HTERT RPE-1 (cell line): Measurements from ENCODE around the gene PARD3B.
"Not testable (repeated sequence)": the region's sequence is repeated elsewhere in the genome, so short reads cannot be mapped to it uniquely, and the experiment has no call there.

Experiments
- in situ Hi-C: fragments of 300-500 bp; cut with MboI; formaldehyde crosslinking; loops from 4 replicates; pipeline ENCODE4 v1.14.3; 2020; ENCODE audit warnings: low sequenced_read_pairs

The PARD3B gene

DNA sequence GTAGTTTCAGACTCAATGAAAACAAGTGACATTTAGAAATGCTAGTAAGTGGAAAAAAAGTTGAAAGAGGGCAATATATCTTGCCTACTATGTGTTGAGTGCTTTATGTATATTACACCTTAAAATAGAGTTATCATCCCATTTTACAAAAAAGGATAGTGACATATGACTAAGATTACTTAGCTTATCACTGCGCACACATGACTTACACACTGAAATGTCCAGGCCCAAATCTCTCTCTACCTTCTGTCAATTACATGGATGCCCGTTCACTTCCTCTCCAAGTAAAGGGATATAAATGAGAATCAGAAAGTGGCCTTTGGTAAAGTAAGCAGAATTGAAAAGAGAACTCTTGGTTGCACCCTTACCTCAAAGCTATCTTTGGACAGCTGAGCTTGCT, 3.6 kb upstream of the PARD3B start:
- in situ Hi-C loops: no loop called here

DNA sequence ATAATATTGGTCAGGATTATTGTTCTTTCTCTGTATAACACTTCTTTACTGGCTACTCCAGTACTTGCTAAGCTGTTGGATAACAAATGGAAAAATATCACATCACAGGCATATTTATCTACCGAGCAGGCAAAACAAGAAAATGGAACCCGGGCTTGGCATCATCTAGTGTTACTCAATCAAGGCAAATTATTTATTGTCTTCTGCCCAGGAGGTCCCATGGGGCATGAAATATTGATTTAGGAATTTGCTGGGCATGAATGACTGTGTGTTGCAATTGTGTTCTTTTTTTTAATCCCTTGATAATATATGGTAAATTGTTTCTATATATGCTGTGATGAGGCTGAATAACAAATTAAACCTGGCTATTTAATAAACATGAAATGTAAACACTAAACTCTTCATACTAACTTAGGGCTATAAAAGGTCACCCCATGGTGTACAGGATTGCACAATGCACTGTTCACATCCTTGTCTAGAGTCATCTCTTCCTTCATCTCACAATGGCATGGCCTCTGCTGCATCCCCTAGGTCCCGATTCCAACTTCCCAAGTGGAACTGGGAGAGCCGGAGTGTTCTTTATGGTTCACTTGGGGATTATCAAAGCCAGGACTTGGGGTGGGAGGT, 2.2 kb upstream of the PARD3B start:
- in situ Hi-C loops: no loop called here

DNA sequence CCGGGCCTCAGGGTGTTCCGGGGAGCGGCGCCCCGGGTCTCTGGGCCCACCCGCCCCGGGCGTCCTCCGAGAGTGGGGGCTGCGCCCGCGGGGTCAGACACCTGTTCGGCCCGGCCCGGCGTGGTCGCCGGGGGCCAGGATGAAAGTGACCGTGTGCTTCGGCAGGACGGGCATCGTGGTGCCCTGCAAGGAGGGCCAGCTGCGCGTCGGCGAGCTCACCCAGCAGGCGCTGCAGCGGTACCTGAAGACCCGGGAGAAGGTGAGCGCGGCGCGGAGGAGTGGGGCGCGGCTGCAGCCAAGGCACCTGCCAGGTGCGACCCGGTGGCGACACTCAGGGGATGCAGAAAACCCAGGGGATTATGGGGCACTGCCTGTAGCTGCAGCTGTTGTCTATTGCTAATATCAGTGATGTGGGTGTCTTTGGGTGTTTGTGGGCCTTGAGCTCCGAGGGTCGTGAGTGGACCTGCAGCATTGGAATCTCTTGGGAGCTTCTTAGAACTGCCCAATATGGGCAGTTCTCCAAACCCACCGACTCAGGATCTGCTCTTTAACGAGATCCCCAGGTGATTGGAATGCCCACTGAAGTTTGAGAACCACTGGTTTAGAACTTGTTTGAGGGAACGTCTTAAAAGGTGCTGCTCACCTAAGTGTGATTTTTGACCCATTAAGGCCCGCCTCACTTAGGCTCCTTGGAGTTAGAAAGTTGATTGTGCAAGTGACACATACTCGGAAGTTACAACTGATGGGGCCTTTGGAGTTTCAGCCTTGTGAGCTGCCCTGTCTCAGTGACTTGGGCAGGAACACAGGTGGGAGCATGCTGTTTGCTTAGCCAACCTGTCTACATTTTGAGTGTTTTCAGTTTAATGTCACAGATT, 823 bp downstream of the PARD3B start:
- in situ Hi-C loops: no loop called here

DNA sequence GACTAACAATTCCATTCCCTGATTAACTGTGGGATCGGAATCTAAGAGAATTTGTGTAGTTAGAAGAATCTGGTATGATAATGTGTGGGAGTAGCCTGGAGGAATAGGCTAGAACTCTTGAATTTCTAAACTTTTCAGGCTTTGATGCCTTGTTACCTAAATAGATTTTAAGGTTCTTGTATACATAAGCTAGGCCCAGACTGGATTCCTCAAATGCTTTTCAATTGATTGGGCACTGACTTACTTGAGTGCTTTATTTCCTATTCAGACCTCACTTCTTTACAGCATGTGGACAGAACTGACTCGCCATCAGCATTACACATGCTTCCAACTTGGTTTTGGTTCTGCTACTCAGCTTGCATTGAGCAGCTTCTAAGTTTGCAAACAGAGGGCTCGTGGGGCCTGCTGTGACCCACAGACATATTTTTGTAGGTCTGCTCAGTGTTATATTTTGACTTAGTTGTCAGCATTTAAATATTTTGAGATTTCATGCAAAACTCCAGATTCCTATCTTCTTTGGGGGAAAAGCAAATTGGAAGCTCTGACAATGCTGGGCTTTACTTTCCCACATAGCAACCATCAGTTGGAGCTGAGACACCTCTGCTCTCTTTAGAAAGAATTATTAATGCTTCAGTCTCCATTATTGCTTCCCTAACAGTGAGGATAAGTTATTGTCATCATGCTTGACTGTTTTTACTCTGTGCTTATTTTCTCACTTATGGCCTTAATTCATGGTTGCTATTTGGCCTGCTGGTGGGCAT, 5.7 kb downstream of the PARD3B start:
- in situ Hi-C loops: no loop called here

DNA sequence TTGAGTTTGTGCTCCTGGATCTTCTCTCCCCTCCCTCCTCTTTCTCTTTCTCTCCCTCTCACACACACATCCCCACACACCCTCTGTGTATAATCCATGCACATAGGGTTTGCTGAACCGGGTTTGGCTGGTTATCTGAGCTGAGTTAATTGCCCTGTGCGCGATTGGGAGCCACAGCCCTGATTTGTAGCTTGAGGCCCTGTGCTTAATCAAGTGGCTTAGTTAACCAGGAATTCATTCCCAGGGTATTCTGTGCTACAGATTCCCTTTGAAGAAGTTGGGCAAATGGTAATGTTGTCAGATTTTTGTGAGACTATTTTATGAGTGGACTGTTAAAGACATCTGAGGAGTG, 6.2 kb downstream of the PARD3B start:
- in situ Hi-C loops: no loop called here

DNA sequence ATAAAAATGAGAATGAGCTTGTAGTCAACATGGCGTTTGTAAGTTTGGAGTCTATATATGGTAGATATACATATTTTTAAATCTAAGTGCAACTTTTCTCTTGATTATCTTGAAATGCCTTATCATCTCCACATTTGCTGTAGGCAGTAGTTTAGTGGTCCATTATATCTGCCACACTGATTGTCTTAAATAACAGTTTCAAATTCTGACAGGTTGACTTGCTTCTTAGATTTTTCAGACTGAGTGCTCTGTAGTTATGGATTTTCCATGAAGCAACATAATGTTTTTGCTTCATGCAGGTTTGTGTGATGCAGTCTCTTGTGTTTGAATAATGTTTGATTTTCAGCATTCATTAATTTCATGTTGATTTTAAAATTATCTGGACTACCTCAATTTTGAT, 12.3 kb downstream of the PARD3B start:
- in situ Hi-C loops: no loop called here

DNA sequence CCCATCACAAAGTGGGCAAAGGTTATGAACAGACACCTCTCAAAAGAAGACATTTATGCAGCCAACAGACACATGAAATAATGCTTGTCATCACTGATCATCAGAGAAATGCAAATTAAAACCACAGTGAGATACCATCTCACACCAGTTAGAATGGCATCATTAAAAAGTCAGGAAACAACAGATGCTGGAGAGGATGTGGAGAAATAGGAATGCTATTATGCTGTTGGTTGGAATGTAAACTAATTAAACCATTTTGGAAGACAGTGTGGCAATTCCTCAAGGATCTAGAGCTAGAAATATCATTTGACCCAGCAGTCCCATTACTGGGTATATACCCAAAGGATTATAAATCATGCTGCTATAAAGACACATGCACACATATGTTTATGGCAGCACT, 14.1 kb downstream of the PARD3B start:
- in situ Hi-C loops: not testable (repeated sequence)

DNA sequence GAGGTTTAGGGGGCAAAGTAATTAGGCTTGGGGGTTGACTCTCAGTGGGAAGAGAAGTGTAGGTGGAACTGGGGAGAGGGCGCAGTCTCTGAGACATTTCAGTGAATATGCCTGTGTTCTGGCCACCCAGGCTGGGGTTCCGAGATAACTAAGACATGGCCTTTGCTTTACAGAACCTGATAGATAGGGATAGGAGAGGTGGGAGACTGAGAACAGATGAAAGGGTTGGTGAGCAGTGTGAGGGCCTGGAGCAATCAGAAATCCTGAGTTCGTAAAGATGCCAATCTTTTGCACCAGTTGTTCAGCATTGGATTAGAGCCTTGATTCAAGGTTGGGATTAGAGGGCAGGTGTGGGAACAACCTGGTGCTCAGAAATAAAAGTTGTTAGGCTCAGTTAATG, 15.6 kb downstream of the PARD3B start:
- in situ Hi-C loops: no loop called here

DNA sequence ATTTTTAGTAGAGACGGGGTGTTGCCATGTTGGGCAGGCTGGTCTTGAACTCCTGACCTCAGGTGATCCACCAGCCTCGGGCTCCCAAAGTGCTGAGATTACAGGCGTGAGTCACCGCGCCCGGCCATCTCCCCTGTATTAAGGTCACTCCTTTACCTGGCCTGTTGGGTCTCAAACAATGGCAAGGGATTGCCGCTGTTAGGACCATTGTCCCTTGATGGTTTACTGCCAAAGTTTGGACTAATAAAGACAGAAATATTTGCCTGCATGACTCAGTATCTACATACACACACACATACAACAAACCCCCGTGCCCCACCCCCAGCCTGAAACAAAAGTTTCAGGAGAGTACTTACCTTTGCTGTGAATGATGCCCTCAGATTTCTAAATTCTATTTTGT, 16.5 kb downstream of the PARD3B start:
- in situ Hi-C loops: no loop called here

DNA sequence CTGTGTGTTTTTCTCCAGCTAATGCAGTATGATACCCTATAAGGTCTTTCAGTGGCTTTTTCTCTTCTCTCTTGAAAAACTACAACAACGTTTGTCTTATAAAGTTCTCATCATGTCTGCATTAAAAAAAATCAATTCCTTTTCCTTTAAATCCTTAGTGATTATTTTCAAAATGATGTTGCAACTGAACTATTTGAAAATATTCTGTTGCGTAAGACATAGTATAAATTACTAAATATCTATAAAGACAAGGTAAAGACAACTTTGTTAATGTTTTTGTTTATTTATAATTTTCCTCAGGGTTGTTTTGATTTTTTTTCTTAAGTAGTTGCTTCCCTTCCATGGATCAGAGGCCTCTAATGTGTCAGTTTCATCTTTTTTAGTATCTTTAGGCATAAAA, 21.2 kb downstream of the PARD3B start:
- in situ Hi-C loops: no loop called here

DNA sequence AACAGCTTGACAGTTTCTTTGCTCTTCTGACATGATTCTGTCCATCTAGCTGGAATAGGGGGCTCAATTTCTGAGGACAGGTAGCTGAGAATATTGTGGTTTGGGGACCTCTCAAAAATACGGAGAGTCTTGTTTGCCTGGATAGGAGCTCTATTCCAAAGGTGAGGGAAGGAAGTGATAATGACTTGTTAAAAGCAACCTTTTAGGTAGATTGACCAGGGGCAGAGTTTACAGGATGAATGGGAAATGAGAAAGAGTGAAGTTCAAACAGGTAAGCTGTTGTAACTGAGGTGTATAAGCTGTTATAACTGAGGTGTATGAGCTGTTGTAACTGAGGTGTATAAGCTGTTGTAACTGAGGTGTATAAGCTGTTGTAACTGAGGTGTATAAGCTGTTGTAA, 25.1 kb downstream of the PARD3B start:
- in situ Hi-C loops: no loop called here

DNA sequence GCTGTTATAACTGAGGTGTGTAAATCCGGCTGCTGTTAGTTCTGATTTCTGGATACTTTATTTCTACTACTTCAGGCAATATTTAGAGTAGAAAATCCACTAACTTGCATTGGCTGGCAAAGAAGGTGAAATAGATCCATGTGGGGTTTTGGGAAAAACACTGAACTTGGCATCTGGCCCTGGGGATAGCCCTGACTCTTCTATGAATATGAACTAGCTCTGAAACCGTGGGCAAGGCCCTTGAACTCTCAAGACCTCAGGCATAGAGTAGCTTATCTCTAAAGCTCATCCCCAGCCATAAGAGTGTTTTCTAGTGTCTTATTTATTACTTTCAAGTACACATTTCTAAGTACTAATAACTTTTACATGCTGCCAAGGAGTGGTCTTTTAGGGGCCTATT, 25.8 kb downstream of the PARD3B start:
- in situ Hi-C loops: no loop called here

DNA sequence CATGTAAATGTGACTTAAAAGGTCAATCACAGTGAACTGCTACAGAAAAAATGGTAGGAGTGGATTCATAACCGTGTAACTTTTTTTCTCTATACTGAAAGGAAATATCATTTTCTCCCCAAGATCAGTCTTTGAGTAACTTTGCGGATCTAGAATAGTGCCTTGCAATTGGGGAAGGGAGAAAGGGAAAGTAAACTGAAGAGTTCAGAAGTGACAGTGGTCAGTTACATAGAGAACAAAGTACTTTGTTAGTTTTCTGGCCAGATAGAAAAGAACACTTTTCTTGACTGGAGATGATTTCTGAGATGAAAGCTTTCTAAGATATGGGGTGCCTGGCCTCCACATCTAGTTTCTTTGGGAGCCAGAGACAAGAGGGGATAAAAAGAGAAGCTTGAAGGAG, 26.6 kb downstream of the PARD3B start:
- in situ Hi-C loops: no loop called here

DNA sequence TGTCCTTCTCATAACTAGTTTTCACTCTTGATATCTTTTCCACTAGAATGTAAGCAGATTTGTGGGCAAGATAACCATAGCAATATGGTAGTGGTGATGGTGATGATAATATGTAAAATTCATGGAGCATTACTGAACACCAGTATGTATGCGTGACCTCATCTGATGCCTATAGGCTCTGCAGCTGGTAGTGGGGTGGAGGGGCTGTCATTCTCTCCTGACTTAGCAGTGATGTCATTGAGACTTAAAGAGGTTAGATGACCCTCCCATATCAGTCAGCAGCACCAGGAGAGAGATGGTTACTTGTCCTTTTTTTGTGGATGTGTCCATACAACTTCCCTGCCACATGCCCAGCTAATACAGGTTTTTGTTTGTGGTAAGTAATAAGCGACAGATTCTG, 27.9 kb downstream of the PARD3B start:
- in situ Hi-C loops: no loop called here

DNA sequence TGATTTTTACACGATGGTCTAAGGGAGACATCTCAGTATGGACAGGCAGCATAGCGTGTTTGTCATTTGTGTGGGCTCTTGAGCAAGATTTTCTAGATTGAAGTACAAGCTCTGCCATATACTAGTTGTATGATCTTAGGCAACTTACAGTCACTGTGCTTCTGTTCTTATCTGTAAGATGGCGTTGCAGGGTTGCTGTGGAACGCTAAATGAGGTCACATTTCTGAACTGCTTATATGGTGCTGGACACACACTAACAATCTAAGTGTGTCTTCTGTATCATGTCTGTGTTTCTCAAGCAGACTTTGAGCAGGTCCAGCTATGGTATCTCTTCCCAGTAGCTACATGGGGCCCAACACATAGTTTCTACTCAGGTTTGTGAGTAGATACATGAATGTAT, 29.2 kb downstream of the PARD3B start:
- in situ Hi-C loops: no loop called here

DNA sequence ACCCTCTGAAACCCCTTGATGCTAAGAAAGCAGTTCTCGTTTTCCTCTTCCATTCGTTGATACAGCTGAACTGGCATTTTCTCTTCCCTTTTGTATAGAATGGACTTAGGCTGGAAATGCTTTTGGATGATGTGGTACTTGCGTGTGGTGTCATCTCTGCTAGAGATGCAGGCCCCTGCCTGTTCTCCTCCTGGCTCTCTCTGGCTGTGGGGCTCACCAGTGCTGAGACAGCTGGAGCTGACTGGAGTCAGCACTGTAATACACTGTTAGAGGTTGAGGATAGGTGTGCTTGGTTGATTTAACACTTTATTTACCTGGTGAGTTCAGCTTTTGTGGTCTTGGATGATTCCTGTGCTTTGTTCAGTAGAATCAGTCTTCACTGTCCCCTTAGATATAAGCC, 30.2 kb downstream of the PARD3B start:
- in situ Hi-C loops: no loop called here

DNA sequence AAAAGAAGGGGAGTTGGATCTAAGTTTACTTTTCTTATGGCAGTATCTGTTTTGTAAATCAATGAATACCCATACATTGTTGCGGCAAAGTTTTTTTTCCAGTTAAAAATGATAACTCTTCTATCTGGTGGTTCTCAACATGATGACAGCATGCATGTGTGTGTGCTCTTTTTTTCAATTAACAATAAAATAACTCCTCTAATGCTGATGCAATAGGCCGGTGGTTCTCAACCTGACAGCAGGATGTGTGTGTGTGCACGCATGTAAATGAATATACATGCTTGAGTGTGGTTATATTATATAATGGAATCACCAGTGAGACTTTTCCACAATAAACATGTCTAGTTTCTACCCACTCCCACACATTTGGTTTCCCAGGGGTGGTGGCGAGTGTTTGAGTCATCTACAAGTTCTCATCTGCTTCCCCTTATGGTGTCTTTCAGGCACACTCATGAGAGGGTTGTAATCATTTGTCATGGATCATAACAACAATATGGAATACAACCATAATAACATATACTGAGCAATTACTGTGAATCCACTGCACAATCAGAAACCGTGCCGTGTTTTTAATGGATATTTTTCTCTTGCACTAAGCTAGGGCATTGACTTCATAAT, 31.2 kb downstream of the PARD3B start:
- in situ Hi-C loops: no loop called here

DNA sequence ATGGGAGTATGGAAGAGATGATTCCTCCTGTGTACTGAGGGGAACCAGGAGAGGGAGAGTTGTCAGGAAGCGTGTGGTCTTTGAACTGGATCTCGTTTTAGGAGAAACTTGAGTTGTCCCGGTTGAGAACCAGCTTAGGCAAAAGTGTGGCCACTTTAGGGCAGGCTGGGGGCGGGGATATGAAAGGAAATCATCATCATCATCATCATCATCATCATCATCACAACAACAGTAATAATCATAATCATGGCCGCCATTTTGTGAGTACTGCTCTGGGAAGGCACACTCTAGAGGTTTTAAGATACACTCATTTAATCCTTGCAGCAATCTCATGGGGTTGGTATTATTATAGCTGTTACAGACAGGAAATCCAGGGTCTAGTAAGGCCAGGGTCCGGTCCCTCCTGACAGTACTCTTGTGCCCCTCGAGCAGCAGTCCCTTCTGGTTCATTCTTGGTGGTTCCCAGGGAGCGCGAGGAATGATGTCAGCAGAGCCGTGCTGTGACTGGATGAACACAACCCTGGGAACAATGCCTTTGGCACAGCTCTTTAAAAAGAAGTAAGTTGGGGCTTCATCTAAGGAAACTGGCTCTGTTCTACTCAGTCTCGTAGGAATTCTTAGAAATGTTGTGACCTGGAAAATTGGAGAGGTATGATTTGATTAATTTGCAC, 33.8 kb downstream of the PARD3B start:
- in situ Hi-C loops: no loop called here

DNA sequence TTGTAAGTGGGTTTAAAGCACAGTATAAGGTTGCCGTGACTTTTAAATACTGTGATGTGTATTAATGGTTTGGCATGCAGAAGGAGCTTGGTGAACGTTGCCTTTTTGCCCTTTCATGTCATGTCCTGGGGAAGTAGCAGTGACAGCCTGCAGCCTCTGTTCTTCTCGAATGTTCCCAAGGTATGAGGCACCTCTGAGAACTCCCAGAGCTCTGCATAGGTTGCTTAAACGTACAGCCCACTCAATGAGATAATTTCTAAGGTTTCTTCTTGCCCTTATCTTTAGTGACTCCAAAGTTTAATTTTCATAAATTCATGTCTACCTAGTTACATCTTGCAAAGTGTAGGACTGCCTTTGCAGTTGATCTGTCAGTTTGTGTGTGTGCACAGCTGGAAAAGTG, 36.7 kb downstream of the PARD3B start:
- in situ Hi-C loops: no loop called here

DNA sequence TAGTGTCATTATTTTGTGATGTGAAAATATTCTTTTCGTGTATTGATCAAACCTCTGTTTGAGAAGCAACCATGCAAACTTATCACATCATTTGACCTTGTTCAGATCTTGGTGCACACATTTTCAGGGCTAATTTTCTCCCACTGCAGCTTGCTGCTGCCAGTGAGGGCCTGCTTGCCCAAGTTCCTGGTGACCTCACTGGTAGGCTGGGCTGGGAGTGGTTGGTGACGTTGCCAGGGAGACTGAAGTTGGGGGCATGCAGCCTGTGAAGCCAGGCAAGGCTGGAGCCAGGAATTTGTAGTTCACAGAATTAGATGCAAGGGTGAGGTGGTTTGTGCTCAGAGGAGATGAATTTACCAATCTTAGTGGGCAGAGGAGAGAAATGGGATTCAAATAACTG, 38.5 kb downstream of the PARD3B start:
- in situ Hi-C loops: no loop called here

DNA sequence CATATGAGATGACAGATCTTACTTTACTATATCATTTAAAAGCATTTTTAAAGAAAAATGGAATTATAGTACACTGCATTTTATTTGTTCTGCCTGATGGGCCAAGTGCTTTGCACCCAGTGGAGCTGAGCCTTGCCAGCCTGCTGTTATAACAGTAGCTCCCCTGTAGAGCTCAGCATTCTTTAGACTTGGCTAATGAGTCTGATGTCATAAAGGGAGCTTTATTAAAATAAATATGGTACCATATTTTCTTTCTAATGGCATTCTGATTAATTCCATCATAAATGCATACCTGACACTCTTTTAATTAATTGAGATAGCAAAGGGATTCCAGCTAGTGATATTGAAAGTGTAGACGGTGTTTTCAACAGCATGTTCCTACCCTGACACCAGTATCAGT, 40.7 kb downstream of the PARD3B start:
- in situ Hi-C loops: no loop called here
